Measurements from ENCODE around the gene SH3BGR. TPM values are rescaled to one million over a fixed set of nuclear protein-coding genes. Genes with fewer than 3 reads are reported as not detected.
"Not testable (repeated sequence)": the region's sequence is repeated elsewhere in the genome, so short reads cannot be mapped to it uniquely, and the experiment has no call there.

Gene SH3BGR
- total RNA-seq (4.0 TPM), polyA plus RNA-seq (ENCODE audit: insufficient read depth, low read depth, low replicate concordance) (12.2 TPM)
- long read RNA-seq, donor 1, partial matches to known transcripts, result 0 of 1 reads
- long read RNA-seq, donor 1, other reads (novel, unspliced or antisense), result 0 of 1 reads
- long read RNA-seq, donor 2, partial matches to known transcripts, result 0 of 3 reads
- long read RNA-seq, donor 2, other reads (novel, unspliced or antisense), result 0 of 3 reads
- long read RNA-seq, donor 3, result 0 reads
- long read RNA-seq, donor 4, partial matches to known transcripts, result 0 of 2 reads
- long read RNA-seq, donor 4, other reads (novel, unspliced or antisense), result 0 of 2 reads
- long read RNA-seq, donor 5, result 0 reads
- long read RNA-seq, donor 6, partial matches to known transcripts, result 0 of 1 reads
- long read RNA-seq, donor 6, other reads (novel, unspliced or antisense), result 0 of 1 reads
- long read RNA-seq, donor 7, result 0 reads
- long read RNA-seq, donor 8, partial matches to known transcripts, result 0 of 1 reads
- long read RNA-seq, donor 8, other reads (novel, unspliced or antisense), result 0 of 1 reads
- long read RNA-seq, donor 9, partial matches to known transcripts, result 0 of 1 reads
- long read RNA-seq, donor 9, other reads (novel, unspliced or antisense), result 0 of 1 reads
- long read RNA-seq, donor 10, result 0 reads

DNA sequence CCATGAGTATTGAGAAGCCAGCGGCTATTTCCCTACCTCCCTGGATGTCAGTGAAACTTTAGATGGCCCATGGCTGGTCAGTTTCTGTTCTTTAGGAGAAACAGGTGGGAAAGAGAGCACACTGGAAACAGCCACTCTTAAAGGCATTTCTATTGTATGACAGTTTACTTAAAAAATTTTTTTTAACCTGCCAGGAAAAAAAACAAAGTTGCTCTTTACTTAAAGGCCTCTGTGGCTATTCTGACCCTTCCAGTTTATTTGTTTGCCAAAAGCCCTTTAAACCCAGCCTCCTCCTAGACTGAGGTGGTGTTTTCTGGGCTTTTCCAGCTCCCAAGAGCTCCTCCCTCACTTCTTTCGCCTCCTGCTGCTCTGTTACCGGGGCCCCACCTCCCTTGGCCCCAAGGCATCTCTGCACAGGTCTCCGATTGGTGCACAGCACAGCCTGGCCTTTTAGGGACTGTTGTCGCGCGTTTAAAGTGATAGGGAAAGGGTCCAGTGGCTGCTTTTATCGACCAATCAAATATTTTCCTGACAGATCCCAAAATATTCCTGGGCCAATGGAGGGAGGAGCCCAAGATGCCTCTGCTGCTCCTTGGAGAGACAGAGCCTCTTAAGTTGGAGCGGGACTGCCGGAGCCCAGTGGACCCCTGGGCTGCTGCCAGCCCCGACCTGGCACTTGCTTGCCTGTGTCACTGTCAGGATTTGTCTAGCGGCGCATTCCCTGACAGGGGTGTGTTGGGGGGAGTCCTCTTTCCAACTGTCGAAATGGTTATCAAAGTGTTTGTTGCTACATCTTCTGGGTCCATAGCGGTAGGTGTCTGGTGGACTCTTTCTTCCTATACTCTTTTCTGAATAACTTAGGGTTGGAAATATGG, at the start of gene SH3BGR:
TSS of gene SH3BGR (plus strand) at position 639 of the 875 bp plus-strand sequence. CDS start at position 766, 127 bp downstream.
- FAIRE-seq, result peak; percentile 33
- DNase-seq, result peak in 4 of 5 donors; percentile 24 to 54 (median 44)
- peak within 1 kb of the TSS; percentile 66 to 71 for H3K27ac ChIP-seq (ENCODE audit: low read depth in 2 of 2, low read length in 2 of 2)
- H3K36me3 ChIP-seq (ENCODE audit: control insufficient read depth in 2 of 3, insufficient read depth in 3 of 3, low read length in 3 of 3), result no peaks in the 10 kb centered on the region
- peak within 1 kb of the TSS in 2 of 3 donors; percentile 28 to 56 for H3K4me3 ChIP-seq (ENCODE audit: low read length in 3 of 3)
- H3K4me1 ChIP-seq (ENCODE audit: control insufficient read depth in 2 of 3, insufficient read depth in 2 of 3, low read depth in 1 of 3, low read length in 3 of 3), result peaks cover 0 to 4% (median 0%) of the 10 kb centered on the region in 3 donors
- H3K27me3 ChIP-seq (ENCODE audit: control insufficient read depth, insufficient read depth, low read length), result no peaks in the 10 kb centered on the region
- intact Hi-C loops (cut with DNase I), result no loop called here
- TF ChIP-seq, protein P1, sequence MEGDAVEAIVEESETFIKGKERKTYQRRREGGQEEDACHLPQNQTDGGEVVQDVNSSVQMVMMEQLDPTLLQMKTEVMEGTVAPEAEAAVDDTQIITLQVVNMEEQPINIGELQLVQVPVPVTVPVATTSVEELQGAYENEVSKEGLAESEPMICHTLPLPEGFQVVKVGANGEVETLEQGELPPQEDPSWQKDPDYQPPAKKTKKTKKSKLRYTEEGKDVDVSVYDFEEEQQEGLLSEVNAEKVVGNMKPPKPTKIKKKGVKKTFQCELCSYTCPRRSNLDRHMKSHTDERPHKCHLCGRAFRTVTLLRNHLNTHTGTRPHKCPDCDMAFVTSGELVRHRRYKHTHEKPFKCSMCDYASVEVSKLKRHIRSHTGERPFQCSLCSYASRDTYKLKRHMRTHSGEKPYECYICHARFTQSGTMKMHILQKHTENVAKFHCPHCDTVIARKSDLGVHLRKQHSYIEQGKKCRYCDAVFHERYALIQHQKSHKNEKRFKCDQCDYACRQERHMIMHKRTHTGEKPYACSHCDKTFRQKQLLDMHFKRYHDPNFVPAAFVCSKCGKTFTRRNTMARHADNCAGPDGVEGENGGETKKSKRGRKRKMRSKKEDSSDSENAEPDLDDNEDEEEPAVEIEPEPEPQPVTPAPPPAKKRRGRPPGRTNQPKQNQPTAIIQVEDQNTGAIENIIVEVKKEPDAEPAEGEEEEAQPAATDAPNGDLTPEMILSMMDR (IDR thresholded peaks at IDR 0.05; ENCODE audit: borderline replicate concordance, extremely low read depth, insufficient read depth), result no peak
- H3K9me3 ChIP-seq (ENCODE audit: control insufficient read depth in 2 of 3, insufficient read depth in 1 of 3, low read length in 3 of 3), result no peaks in the 10 kb centered on the region
- H3K9ac ChIP-seq (ENCODE audit: low read length in 3 of 3), result peak within 1 kb of the TSS in 1 of 3 donors; percentile 67

DNA sequence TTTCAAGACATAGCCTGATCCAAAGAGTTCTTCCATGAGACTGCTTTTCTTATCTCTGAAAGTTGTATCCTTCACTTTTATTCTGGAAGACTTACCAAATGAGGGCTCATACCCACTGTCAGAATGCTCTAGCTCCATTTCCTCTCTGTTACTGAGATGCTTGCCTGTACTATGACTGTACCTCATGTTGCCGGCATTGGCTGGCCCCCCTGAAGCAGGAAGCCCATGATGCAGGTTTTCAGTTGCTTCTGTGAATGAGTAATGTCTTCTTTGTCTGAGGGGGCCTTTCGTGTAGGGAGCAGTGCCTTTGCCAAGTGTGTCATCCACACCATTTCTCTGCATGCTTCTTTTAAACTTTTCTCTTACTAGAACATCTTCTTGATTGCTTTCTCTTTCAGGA, 45.7 kb upstream of the SH3BGR start:
- Histone ChIP-seq H3K4me1 (ENCODE audit: control insufficient read depth in 2 of 3, insufficient read depth in 2 of 3, low read depth in 1 of 3, low read length in 3 of 3) (no peaks in the 10 kb centered on the region), H3K27me3 (ENCODE audit: control insufficient read depth, insufficient read depth, low read length) (no peaks in the 10 kb centered on the region), H3K9me3 (ENCODE audit: control insufficient read depth in 2 of 3, insufficient read depth in 1 of 3, low read length in 3 of 3) (peaks cover 0 to 3% (median 0%) of the 10 kb centered on the region in 3 donors), H3K27ac (ENCODE audit: low read depth in 2 of 2, low read length in 2 of 2) (no peak overlapping the region), H3K9ac (ENCODE audit: low read length in 3 of 3) (no peak overlapping the region), H3K36me3 (ENCODE audit: control insufficient read depth in 2 of 3, insufficient read depth in 3 of 3, low read length in 3 of 3) (peaks cover 0 to 7% (median 4%) of the 10 kb centered on the region in 3 donors), H3K4me3 (ENCODE audit: low read length in 3 of 3) (no peak overlapping the region)
- TF ChIP-seq, protein P1 (IDR thresholded peaks at IDR 0.05; ENCODE audit: borderline replicate concordance, extremely low read depth, insufficient read depth), result no peak
- DNase-seq, result no peak
- no peak for FAIRE-seq
- intact Hi-C loops (cut with DNase I), result no loop called here

DNA sequence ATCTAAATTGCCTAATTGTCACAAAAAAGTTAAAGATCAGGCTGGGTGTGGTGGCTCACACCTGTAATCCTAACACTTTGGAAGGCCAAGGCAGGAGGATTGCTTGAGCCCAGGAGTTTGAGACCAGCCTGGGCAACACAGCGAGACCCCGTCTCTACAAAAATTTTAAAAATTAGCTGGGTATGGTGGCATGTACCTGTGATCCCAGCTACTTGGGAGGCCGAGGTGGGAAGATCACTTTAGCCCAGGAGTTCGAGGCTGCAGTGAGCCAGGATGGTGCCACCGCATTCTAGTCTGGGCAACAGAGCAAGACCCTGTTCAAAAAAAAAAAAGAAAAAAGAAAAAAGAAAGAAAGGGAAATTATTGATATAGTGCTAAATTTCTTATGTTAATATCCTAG, 32.6 kb upstream of the SH3BGR start:
- H3K4me3 ChIP-seq (ENCODE audit: low read length in 3 of 3); FAIRE-seq; H3K9me3 ChIP-seq (ENCODE audit: control insufficient read depth in 2 of 3, insufficient read depth in 1 of 3, low read length in 3 of 3); H3K36me3 ChIP-seq (ENCODE audit: control insufficient read depth in 2 of 3, insufficient read depth in 3 of 3, low read length in 3 of 3); H3K9ac ChIP-seq (ENCODE audit: low read length in 3 of 3); intact Hi-C loops (cut with DNase I); H3K27ac ChIP-seq (ENCODE audit: low read depth in 2 of 2, low read length in 2 of 2); DNase-seq; H3K4me1 ChIP-seq (ENCODE audit: control insufficient read depth in 2 of 3, insufficient read depth in 2 of 3, low read depth in 1 of 3, low read length in 3 of 3); H3K27me3 ChIP-seq (ENCODE audit: control insufficient read depth, insufficient read depth, low read length): not testable (repeated sequence)
